ENCODE measurements around the gene ACY1.

DNA sequence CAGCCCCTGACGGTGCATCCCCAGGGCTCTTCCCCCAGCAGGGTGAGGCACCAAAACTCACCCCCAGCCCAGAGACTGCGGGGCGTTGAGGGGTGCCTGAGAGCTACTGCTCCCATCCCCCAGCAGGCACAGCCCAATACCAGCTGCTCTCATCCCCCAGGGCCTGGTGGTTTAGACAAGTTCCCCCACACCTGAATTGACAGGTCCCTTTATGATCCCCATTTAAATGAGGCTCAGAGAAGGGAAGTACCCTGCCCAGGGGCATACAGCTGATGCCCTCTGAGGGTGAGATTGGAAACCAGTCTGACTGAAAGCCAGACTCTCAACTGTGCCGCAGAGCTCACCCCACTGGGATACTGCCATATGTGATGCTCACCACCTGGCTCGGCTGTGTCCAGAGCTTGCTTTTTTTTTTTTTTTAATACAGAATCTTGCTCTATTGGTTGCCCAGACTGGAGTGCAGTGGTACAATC is 52.9 kb downstream of the ACY1 start:
- TF ChIP-seq CTCF (conservative IDR thresholded peaks at IDR 0.05) (no peak), ZFX (IDR thresholded peaks at IDR 0.05) (no peak)

All from C4-2B (cell line).